Measurements from ENCODE around the gene SARDH.
"Not testable (repeated sequence)": the region's sequence is repeated elsewhere in the genome, so short reads cannot be mapped to it uniquely, and the experiment has no call there.

The SARDH gene

GRCh38 chr9:133760713-133761290 is 22.6 kb upstream of the SARDH start:
- no peak for DNase-seq (ENCODE audit: low read depth in 3 of 3)

GRCh38 chr9:133759946-133760345 is 21.8 kb upstream of the SARDH start:
- no peak for DNase-seq (ENCODE audit: low read depth in 3 of 3)

- no peak for DNase-seq (ENCODE audit: low read depth in 3 of 3)
These were observed 21.2 kb upstream of the SARDH start for GRCh38 chr9:133759146-133759900.

- DNase-seq (ENCODE audit: low read depth in 3 of 3): no peak
These were observed 20.1 kb upstream of the SARDH start for GRCh38 chr9:133758228-133758627.

GRCh38 chr9:133754688-133755227 is 16.6 kb upstream of the SARDH start:
- DNase-seq (ENCODE audit: low read depth in 3 of 3): no peak

- no peak for DNase-seq (ENCODE audit: low read depth in 3 of 3)
These were observed 16.0 kb upstream of the SARDH start for GRCh38 chr9:133754187-133754586.

GRCh38 chr9:133752739-133753446 is 14.7 kb upstream of the SARDH start:
- DNase-seq (ENCODE audit: low read depth in 3 of 3): no peak

- no peak for DNase-seq (ENCODE audit: low read depth in 3 of 3)
These were observed 13.0 kb upstream of the SARDH start for GRCh38 chr9:133750982-133751649.

GRCh38 chr9:133747309-133747708 is 9.2 kb upstream of the SARDH start:
- no peak for DNase-seq (ENCODE audit: low read depth in 3 of 3)

- not testable (repeated sequence) for DNase-seq (ENCODE audit: low read depth in 3 of 3)
These were observed 6.4 kb upstream of the SARDH start for GRCh38 chr9:133744528-133744927.

GRCh38 chr9:133742849-133743444 is 4.8 kb upstream of the SARDH start:
- DNase-seq (ENCODE audit: low read depth in 3 of 3): peak; percentile 55 to 60 (median 58)

- DNase-seq (ENCODE audit: low read depth in 3 of 3): no peak
These were observed 4.1 kb upstream of the SARDH start for GRCh38 chr9:133742251-133742650.

GRCh38 chr9:133741716-133742115 is 3.6 kb upstream of the SARDH start:
- DNase-seq (ENCODE audit: low read depth in 3 of 3): no peak

- no peak for DNase-seq (ENCODE audit: low read depth in 3 of 3)
These were observed 2.8 kb upstream of the SARDH start for GRCh38 chr9:133740911-133741310.

- DNase-seq (ENCODE audit: low read depth in 3 of 3): no peak
These were observed 1.5 kb upstream of the SARDH start for GRCh38 chr9:133739408-133740280.

- DNase-seq (ENCODE audit: low read depth in 3 of 3): no peak
These were observed 581 bp upstream of the SARDH start for GRCh38 chr9:133738640-133739225.

GRCh38 chr9:133737071-133737773 is 930 bp downstream of the SARDH start:
- DNase-seq (ENCODE audit: low read depth in 3 of 3): no peak

GRCh38 chr9:133735931-133736330 is 2.2 kb downstream of the SARDH start:
- DNase-seq (ENCODE audit: low read depth in 3 of 3): no peak

- no peak for DNase-seq (ENCODE audit: low read depth in 3 of 3)
These were observed 2.8 kb downstream of the SARDH start for GRCh38 chr9:133735415-133735775.
